NCI-H524 treated with DMSO at 0.1 percent for 48 hours (cell line): ENCODE data around the gene KCNIP4.

Experiments used
- DNase-seq: peaks from one replicate; lab custom pipeline; 2025; lab: John Stamatoyannopoulos, UW

The KCNIP4 gene

DNA sequence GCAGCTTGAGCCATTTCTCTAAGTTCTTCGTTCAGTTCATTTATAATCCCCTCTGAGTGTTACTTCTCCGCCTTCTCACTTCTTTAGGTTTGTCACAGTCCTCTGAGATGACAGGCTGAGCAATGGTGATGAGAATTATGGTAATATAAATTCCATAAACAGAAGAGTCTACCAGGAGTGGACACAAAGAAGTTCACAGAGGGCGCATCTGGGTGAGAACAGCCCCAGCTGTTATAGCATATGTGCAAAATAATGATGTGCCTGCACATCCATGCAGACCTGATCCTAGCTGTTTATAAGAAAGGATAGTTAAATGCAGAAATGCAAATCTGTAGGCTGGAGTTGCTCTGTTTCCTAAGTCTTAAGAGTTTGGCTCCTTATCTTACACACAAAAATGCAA is 377.5 kb downstream of the KCNIP4 start:
- peak; percentile 99 for DNase-seq

DNA sequence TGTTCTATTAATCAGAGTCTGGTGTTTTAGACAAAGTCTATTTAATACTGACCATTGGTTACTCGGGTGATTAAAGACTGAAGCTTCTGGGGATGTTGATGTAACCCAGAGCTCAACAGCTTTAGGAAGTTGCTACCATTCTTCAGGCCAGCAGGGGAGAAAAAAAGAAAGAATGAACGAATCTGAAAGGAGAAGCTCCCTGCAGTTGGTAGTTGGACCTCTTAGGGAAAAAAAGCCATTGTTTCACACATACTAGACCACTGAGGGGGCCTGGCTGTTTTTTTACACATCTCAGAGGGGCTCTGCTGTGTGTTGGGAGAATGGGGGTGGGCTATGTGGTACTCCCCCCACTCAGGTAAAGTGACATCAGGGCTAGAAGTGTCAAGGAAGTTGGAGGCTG is 378.9 kb downstream of the KCNIP4 start:
- no peak for DNase-seq

GRCh38 chr4:21555083-21555482 is 393.5 kb downstream of the KCNIP4 start:
- DNase-seq, result no peak

DNA sequence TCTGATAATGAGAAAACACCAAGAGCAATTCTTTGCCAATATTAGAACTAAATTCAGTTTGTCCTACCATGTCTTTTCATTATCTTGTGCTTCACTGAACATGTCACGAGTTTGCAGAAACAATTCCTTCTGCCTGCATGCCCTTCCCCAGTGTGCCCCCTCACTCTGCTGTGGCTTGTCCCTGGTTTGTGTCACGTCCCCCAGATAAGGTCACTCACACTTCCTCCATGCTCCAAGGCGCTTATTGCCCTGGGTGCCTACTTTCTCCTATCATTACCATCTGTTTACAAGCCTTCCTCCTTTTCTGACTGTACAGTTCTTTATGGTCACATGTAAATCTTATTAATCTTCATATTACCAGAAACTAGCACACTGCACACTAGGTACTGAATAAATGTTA is 394.1 kb downstream of the KCNIP4 start:
- DNase-seq, result no peak

- DNase-seq, result peak; percentile 42
These were observed 394.5 kb downstream of the KCNIP4 start for GRCh38 chr4:21554066-21554465.

DNA sequence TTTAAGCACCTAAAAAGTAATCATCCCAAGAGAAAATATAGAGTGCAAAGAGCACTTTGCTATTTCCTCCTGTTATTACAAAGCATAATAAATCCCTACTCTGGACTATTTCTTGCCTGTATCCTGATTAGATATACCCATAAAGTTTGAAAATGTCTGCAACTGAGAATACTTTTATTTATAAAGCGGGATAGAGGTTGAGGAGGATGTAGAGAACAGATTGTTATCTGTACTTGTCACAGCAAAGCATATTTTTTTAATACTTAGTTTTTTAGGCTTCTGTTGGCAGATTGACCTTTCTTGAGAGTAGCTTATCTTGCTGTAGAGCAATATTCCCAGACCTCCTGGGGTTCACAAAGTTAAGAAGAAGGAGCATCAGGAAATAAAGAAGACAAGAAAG is 396.1 kb downstream of the KCNIP4 start:
- DNase-seq, result no peak

GRCh38 chr4:21544955-21545354 is 403.6 kb downstream of the KCNIP4 start:
- no peak for DNase-seq

GRCh38 chr4:21544415-21544814 is 404.2 kb downstream of the KCNIP4 start:
- DNase-seq, result no peak

DNA sequence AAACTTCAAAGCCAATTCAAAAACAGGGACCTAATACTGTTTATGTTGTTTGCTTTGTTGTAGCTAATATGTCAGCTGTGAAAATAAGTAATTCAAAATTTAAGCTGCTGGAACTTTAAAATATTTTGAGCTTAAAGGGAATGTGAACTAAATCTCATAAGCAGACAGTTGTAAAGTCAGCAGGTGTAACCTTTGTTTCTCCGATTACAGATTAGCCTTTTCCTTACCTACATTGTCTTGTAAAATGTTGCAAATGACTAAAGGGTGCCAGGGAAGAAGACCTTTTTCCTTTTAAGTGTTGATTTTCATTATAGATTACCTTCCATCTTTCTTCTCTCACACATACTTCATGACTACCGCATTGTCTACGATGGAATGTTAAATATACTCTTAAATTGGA is 405.1 kb downstream of the KCNIP4 start:
- no peak for DNase-seq

DNA sequence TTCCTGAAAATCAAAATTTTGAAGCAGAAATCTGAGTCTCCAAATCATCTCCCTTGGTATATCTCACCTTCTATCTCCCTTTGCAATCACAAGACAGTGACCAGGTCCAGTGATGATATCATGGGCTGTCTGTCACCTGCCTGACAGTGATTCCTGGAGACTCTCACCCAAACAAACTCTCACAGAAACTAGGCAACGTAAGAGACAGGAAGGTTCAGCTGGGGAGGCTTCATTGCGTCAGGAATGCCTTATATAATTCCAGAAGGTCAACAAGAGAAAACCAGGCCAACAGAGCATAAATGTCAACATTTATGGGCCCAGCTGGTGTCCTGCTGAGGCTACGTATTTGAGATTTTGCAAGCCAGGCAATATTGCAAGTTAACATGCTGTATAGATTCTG is 412.7 kb downstream of the KCNIP4 start:
- DNase-seq, result no peak

GRCh38 chr4:21531048-21531447 is 417.5 kb downstream of the KCNIP4 start:
- DNase-seq, result no peak

DNA sequence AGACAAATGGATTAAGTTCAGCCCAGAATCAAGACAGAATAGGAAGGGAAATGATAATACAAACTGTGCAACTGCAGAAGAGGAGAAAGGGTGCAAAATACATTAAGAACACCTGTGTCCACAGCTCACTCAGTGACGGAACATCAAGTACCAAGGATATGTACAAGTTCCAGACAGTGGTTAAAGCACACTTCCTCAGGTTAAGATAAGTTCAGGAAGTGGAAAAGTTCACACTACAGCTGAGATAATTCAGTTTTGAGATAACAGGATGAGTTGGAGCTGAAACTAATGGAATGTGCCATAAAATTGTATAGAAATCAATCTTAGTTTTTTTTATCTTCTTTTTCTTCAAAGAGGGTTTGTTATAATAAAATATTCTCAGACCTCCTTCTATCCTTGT is 419.4 kb downstream of the KCNIP4 start:
- DNase-seq, result no peak

GRCh38 chr4:21522296-21522695 is 426.3 kb downstream of the KCNIP4 start:
- DNase-seq, result no peak

GRCh38 chr4:21517126-21517859 is 431.3 kb downstream of the KCNIP4 start:
- no peak for DNase-seq

GRCh38 chr4:21514022-21514694 is 434.4 kb downstream of the KCNIP4 start:
- DNase-seq, result no peak

DNA sequence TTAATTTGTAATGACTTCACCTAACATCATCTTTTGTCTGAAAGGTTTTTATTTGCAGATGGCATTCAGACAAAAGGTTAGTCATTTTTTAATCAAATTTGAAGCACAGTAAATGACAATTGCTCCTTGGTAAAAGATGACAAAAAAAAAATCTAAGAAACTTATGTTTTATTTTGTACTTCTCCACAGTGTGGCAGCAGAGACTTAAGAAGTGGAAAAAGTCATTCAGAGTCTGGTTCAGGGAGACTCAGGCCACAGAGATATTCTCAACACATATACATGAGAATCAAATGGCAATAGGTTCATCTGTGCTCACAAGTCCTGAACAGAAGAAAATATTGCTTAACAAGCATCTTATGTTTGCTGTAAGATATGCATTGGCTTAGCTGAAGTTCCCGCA is 436.2 kb downstream of the KCNIP4 start:
- peak; percentile 57 for DNase-seq

DNA sequence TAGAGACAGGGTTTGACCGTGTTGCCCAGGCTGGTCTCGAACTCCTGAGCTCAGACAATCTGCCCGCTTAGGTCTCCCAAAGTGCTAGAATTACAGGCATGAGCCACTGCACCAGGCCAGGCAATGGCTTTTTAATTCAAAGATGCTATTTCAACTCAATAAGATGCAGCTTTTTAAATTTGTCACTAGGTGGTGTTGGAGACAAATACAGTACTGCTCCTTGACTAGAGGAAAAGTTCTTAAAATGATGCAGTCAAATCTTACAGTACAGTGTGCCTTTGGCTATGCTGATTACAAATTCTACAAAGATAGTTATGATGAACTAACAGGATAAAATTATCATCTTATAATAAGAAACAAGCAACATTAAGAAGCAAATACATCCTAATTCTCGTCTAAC is 441.1 kb downstream of the KCNIP4 start:
- DNase-seq, result peak; percentile 3

- no peak for DNase-seq
These were observed 457.9 kb downstream of the KCNIP4 start for GRCh38 chr4:21490682-21491081.

- DNase-seq, result no peak
These were observed 471.8 kb downstream of the KCNIP4 start for GRCh38 chr4:21476757-21477156.

DNA sequence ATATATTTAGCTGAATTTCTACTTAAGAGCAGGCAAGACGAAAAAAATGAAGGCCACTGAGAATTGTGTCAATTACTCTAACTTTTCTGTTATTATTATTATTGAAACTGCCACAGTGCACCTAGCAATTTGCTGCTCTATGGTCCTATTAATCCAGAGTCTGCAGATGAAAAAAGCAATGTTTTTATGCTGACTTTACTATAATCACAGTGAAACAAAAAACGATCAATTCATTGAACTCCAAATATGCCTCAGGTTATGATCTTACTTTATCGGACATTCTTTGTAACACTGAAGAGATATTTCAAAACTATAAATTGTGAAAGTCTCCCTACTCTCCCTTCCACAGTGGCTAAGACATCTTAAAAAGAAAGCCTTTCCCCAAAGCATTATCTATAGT is 474.4 kb downstream of the KCNIP4 start:
- DNase-seq, result no peak

- DNase-seq, result peak; percentile 96
These were observed 478.0 kb downstream of the KCNIP4 start for GRCh38 chr4:21470535-21470934.

GRCh38 chr4:21469438-21470300 is 478.9 kb downstream of the KCNIP4 start:
- peak; percentile 29 for DNase-seq

DNA sequence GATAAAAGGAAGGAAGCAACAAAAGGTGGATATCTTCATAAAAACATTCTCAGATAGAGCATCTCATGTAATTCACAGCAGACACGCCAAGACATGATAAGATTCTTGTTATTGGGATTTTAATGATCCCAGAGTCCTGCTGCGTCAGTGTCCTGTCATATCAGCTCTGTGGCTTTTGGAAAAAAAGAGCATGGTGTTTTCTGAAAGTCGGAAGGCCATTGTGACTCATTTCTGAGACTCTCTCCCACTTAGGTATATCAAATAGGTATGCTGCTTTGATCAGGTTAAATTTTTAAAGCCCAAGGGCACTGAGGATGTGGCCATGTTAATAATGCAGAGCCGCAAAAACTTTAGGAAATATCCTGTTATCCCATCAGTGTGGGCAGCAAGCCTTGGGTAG is 481.0 kb downstream of the KCNIP4 start:
- DNase-seq, result no peak
